Parathyroid adenoma (tissue), 2 donors: ENCODE results near the gene FAM120B.
A peak's percentile ranks its signal among the peaks of the same experiment; 100 is the strongest.

Source experiments
- H2AFZ ChIP-seq: fragments of 300-600 bp; sonication (generic); one replicate; pipeline ENCODE4 v1.7.0; 2017; ENCODE audit warnings: antibody characterized with exemption, mild to moderate bottlenecking
- H3K27ac ChIP-seq: fragments of 300-600 bp; sonication (generic); one replicate; pipeline ENCODE4 v1.7.0; 2017
- H3K27me3 ChIP-seq: fragments of 300-600 bp; sonication (generic); one replicate; pipeline ENCODE4 v1.7.0; 2017; ENCODE audit warnings: low read length; ENCODE audit not compliant: control insufficient read depth, insufficient read depth
- H3K36me3 ChIP-seq: fragments of 300-600 bp; sonication (generic); one replicate; pipeline ENCODE4 v1.7.0; 2017; ENCODE audit warnings: low read length; ENCODE audit not compliant: control insufficient read depth, insufficient read depth
- H3K4me1 ChIP-seq: fragments of 300-600 bp; sonication (generic); one replicate; pipeline ENCODE4 v1.7.0; 2017; ENCODE audit warnings: control low read depth
- H3K4me2 ChIP-seq: fragments of 300-600 bp; sonication (generic); one replicate; pipeline ENCODE4 v1.7.0; 2017; ENCODE audit warnings: low read length
- H3K4me3 ChIP-seq: fragments of 300-600 bp; sonication (generic); one replicate; pipeline ENCODE4 v1.7.0; 2017; ENCODE audit warnings: low read depth, low read length
- H3K79me2 ChIP-seq: fragments of 300-600 bp; sonication (generic); one replicate; pipeline ENCODE4 v1.7.0; 2017; ENCODE audit warnings: control low read depth
- H3K9ac ChIP-seq: fragments of 300-600 bp; sonication (generic); one replicate; pipeline ENCODE4 v1.7.0; 2017; ENCODE audit warnings: mild to moderate bottlenecking
- H3K9me3 ChIP-seq: fragments of 300-600 bp; sonication (generic); one replicate; pipeline ENCODE4 v1.7.0; 2017; ENCODE audit warnings: low read length; ENCODE audit not compliant: control insufficient read depth
- TF ChIP-seq, protein P1 (sequence below): fragments of 300-600 bp; sonication (generic); IDR thresholded peaks from one replicate; pipeline ENCODE4 v1.7.0; 2017; ENCODE audit warnings: antibody characterized with exemption, mild to moderate bottlenecking
- donor health status: primary hyperparathyroidism.

FAM120B gene

DNA sequence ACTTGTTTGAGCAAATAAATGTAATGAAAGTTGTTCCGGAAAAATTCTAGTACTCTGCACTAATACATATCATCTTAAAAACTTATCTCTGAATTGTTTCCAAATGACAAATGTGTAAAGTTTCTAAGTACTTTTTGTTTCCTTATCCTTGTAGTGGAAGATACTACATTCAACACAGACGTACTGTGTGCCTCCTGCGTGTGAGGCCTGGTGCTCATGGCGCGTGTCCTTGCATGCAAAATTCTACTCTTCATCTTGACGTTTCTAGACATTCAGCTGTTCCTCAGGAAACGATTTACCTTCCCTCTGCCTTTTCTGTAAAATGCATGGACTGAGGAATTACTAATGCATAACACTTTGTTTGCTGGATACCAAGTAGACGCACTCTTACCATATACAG, 27.1 kb upstream of the FAM120B start:
- Histone ChIP-seq H3K4me1 (peaks cover 3% of the 10 kb centered on the region), H3K4me3 (no peak overlapping the region), H3K4me2 (no peak overlapping the region), H3K9me3 (no peaks in the 10 kb centered on the region), H2AFZ (no peak overlapping the region), H3K79me2 (no peaks in the 10 kb centered on the region), H3K9ac (no peak overlapping the region), H3K27me3 (no peaks in the 10 kb centered on the region), H3K27ac (no peak overlapping the region), H3K36me3 (no peaks in the 10 kb centered on the region)
- TF ChIP-seq, protein P1, sequence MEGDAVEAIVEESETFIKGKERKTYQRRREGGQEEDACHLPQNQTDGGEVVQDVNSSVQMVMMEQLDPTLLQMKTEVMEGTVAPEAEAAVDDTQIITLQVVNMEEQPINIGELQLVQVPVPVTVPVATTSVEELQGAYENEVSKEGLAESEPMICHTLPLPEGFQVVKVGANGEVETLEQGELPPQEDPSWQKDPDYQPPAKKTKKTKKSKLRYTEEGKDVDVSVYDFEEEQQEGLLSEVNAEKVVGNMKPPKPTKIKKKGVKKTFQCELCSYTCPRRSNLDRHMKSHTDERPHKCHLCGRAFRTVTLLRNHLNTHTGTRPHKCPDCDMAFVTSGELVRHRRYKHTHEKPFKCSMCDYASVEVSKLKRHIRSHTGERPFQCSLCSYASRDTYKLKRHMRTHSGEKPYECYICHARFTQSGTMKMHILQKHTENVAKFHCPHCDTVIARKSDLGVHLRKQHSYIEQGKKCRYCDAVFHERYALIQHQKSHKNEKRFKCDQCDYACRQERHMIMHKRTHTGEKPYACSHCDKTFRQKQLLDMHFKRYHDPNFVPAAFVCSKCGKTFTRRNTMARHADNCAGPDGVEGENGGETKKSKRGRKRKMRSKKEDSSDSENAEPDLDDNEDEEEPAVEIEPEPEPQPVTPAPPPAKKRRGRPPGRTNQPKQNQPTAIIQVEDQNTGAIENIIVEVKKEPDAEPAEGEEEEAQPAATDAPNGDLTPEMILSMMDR = no peak

GRCh38 chr6:170279977-170280688, 26.4 kb upstream of the FAM120B start:
- Histone ChIP-seq H3K4me1 (peaks cover 3% of the 10 kb centered on the region), H3K27ac (no peak overlapping the region), H3K27me3 (no peaks in the 10 kb centered on the region), H3K79me2 (no peaks in the 10 kb centered on the region), H2AFZ (peak overlapping the region; percentile 54), H3K4me3 (no peak overlapping the region), H3K36me3 (no peaks in the 10 kb centered on the region), H3K9me3 (no peaks in the 10 kb centered on the region), H3K9ac (no peak overlapping the region), H3K4me2 (peak overlapping the region; percentile 68)
- TF ChIP-seq, protein P1 = no peak

GRCh38 chr6:170280689-170281045, 25.9 kb upstream of the FAM120B start:
- Histone ChIP-seq H3K27me3 (no peaks in the 10 kb centered on the region), H3K9me3 (no peaks in the 10 kb centered on the region), H3K9ac (no peak overlapping the region), H3K36me3 (no peaks in the 10 kb centered on the region), H3K79me2 (no peaks in the 10 kb centered on the region), H3K27ac (no peak overlapping the region), H2AFZ (no peak overlapping the region), H3K4me2 (peak overlapping the region; percentile 68), H3K4me1 (peaks cover 3% of the 10 kb centered on the region), H3K4me3 (no peak overlapping the region)
- TF ChIP-seq, protein P1 = no peak

DNA sequence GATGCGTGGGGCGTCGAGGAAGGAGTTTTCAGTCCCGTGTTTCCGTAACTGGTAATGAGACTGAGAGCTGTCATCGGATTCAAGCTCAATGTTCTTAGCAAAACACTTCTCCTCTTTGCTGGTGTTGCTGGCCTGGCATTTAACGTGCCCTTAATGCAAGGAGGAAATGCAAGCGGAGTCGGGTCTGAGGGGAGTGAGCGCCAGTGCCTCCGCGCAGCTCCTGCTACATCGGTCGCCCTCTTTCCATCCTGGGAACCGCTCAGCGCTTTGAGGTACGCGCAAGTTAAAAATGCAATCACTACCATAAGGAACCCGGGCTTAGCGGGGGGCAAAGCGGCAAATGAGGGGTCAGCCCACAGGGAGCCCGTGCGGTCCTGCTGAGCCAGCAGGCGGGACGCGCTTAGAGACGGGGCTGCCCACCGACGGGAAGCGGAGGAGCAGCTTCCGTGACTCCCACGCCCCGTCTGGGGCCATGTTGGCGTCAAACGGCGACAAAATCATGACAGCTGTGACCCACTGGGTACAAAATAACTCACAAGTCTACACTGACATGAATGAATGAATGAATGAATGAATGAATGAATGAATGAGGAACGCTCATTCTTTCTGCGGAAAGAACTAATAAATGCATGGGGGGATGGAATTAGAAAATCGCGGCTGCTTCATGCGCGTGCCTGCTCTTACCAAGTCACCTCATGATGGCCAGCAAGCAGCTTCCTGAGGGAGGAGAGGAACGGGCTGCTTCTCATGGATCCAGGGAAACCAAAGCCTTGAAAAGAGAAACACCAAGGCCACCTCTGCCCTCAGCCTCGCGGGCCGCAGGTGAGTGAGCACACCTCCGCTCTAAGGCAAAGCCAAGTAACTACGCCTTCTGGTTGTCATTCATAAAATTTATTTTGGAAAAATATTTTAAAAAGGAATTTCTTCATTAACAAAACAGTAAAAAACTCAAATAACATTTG, 24.9 kb upstream of the FAM120B start:
- no peak overlapping the region for H2AFZ ChIP-seq
- peaks cover 3% of the 10 kb centered on the region for H3K4me1 ChIP-seq
- no peak overlapping the region for H3K4me3 ChIP-seq
- no peaks in the 10 kb centered on the region for H3K36me3 ChIP-seq
- no peak overlapping the region for H3K4me2 ChIP-seq
- no peaks in the 10 kb centered on the region for H3K27me3 ChIP-seq
- no peak overlapping the region for H3K27ac ChIP-seq
- H3K9ac ChIP-seq = no peak overlapping the region
- no peaks in the 10 kb centered on the region for H3K79me2 ChIP-seq
- H3K9me3 ChIP-seq = no peaks in the 10 kb centered on the region
- TF ChIP-seq, protein P1 = no peak
